ENCODE measurements around the gene DCC.

DNA sequence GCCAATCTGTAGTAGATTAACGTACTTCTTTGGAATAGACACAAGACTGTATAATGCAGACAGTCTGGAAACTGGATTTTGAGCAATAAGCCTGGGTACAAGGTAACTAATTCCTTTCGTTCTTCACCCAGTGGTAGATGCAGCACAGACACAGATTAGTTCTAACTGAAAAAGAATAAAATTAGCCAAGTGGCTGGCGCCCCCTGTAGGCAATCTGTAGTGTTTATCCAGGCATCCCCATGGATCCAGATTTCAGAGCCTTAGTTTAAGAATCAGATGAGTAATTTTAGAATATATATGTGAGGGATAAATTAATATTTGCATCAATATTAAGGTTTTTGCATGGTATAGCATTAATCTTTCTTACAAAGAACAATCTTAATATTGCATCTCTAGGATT lies 563.9 kb downstream of the DCC start:
- TF ChIP-seq, protein P1, sequence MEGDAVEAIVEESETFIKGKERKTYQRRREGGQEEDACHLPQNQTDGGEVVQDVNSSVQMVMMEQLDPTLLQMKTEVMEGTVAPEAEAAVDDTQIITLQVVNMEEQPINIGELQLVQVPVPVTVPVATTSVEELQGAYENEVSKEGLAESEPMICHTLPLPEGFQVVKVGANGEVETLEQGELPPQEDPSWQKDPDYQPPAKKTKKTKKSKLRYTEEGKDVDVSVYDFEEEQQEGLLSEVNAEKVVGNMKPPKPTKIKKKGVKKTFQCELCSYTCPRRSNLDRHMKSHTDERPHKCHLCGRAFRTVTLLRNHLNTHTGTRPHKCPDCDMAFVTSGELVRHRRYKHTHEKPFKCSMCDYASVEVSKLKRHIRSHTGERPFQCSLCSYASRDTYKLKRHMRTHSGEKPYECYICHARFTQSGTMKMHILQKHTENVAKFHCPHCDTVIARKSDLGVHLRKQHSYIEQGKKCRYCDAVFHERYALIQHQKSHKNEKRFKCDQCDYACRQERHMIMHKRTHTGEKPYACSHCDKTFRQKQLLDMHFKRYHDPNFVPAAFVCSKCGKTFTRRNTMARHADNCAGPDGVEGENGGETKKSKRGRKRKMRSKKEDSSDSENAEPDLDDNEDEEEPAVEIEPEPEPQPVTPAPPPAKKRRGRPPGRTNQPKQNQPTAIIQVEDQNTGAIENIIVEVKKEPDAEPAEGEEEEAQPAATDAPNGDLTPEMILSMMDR (conservative IDR thresholded peaks at IDR 0.05; ENCODE audit: low read depth, low read length) = peak; percentile 57
- no peak for TF ChIP-seq EZH2phosphoT487 (IDR thresholded peaks at IDR 0.05; ENCODE audit: borderline replicate concordance, low read length)
- no peak for TF ChIP-seq EZH2 (IDR thresholded peaks at IDR 0.05; ENCODE audit: low read length, unreplicated experiment)

Data from PC-3 (cell line).